ENCODE data around the gene ANKRD23.
"Not testable (repeated sequence)": the region's sequence is repeated elsewhere in the genome, so short reads cannot be mapped to it uniquely, and the experiment has no call there.

ANKRD23 gene

GRCh38 chr2:96813656-96814055 is 30.2 kb downstream of the ANKRD23 start:
- no peak for DNase-seq

- DNase-seq, result no peak
These were observed 31.9 kb downstream of the ANKRD23 start for GRCh38 chr2:96811917-96812316.

- no peak for DNase-seq
These were observed 33.0 kb downstream of the ANKRD23 start for GRCh38 chr2:96810783-96811192.

GRCh38 chr2:96809951-96810782 is 33.7 kb downstream of the ANKRD23 start:
- no peak for DNase-seq

- no peak for DNase-seq
These were observed 34.5 kb downstream of the ANKRD23 start for GRCh38 chr2:96809216-96809882.

GRCh38 chr2:96808176-96808837 is 35.5 kb downstream of the ANKRD23 start:
- DNase-seq, result no peak

GRCh38 chr2:96807127-96807471 is 36.7 kb downstream of the ANKRD23 start:
- no peak for DNase-seq

GRCh38 chr2:96806468-96807126 is 37.2 kb downstream of the ANKRD23 start:
- peak; percentile 11 for DNase-seq

GRCh38 chr2:96805946-96806345 is 37.9 kb downstream of the ANKRD23 start:
- DNase-seq, result not testable (repeated sequence)

- no peak for DNase-seq
These were observed 38.8 kb downstream of the ANKRD23 start for GRCh38 chr2:96804986-96805385.

- no peak for DNase-seq
These were observed 41.1 kb downstream of the ANKRD23 start for GRCh38 chr2:96802721-96803120.

- no peak for DNase-seq
These were observed 41.8 kb downstream of the ANKRD23 start for GRCh38 chr2:96801786-96802595.

GRCh38 chr2:96801005-96801785 is 42.6 kb downstream of the ANKRD23 start:
- DNase-seq, result peak; percentile 59

- DNase-seq, result no peak
These were observed 43.5 kb downstream of the ANKRD23 start for GRCh38 chr2:96800061-96801004.

- no peak for DNase-seq
These were observed 44.2 kb downstream of the ANKRD23 start for GRCh38 chr2:96799623-96799935.

- no peak for DNase-seq
These were observed 44.8 kb downstream of the ANKRD23 start for GRCh38 chr2:96798733-96799622.

GRCh38 chr2:96797066-96797625 is 46.7 kb downstream of the ANKRD23 start:
- DNase-seq, result no peak

- DNase-seq, result not testable (repeated sequence)
These were observed 47.3 kb downstream of the ANKRD23 start for GRCh38 chr2:96796497-96796896.

- no peak for DNase-seq
These were observed 48.7 kb downstream of the ANKRD23 start for GRCh38 chr2:96795076-96795475.
